Gastrocnemius medialis (tissue), 4 donors: Measurements from ENCODE around the gene ELF3. TPM values are rescaled to one million over a fixed set of nuclear protein-coding genes. Genes with fewer than 3 reads are reported as not detected.

ENCODE experiments used
- ATAC-seq, 2 donors: fragments of 150-250 bp; one replicate each; pipeline ENCODE4 v1.9.1; 2016
- DNase-seq, 2 donors: peaks; one replicate each; pipeline ENCODE4 v3.0.0-alpha.2; 2019
- H3K27ac ChIP-seq, 4 donors: fragments of 200-600 bp; sonication (generic); 1 replicate in 1 of 4; 2 replicates in 3 of 4; pipeline ENCODE4 v1.5.1; 2016 to 2018; ENCODE audit warnings: mild to moderate bottlenecking in 2 of 4, moderate library complexity in 1 of 4
- H3K27me3 ChIP-seq, 3 donors: fragments of 200-600 bp; sonication (generic) in 2 of 3; 1 replicate in 1 of 3; 2 replicates in 2 of 3; pipeline versions ENCODE4 v1.5.1 to v1.6.0; 2016 to 2019; ENCODE audit warnings: mild to moderate bottlenecking in 1 of 3, moderate library complexity in 1 of 3
- H3K36me3 ChIP-seq, 2 donors: fragments of 200-600 bp; sonication (generic) in 1 of 2; one replicate each; pipeline ENCODE4 v1.5.1; 2017 to 2018
- H3K4me1 ChIP-seq, 2 donors: fragments of 200-600 bp; sonication (generic) in 1 of 2; one replicate each; pipeline ENCODE4 v1.5.1; 2016 to 2017; ENCODE audit warnings: mild to moderate bottlenecking in 2 of 2
- H3K4me3 ChIP-seq, 4 donors: fragments of 200-600 bp; sonication (generic) in 3 of 4; 1 replicate in 1 of 4; 2 replicates in 3 of 4; pipeline ENCODE4 v1.5.1; 2016 to 2019; ENCODE audit warnings: mild to moderate bottlenecking in 2 of 4
- H3K9me3 ChIP-seq, 3 donors: fragments of 200-600 bp; sonication (generic) in 2 of 3; 1 replicate in 1 of 3; 2 replicates in 2 of 3; pipeline ENCODE4 v1.5.1; 2016 to 2019
- CTCF ChIP-seq, 5 experiments: fragments of 450-650 bp in 3 of 5; fragments of 200-600 bp in 2 of 5; sonication (generic) in 2 of 5; IDR thresholded peaks in 4 of 5; conservative IDR thresholded peaks in 1 of 5; 1 replicate in 4 of 5; 2 replicates in 1 of 5; pipeline ENCODE4 v1.5.1; 2016 to 2019; ENCODE audit warnings: antibody characterized with exemption in 5 of 5, mild to moderate bottlenecking in 3 of 5, moderate library complexity in 3 of 5
- POLR2A ChIP-seq, 2 donors: fragments of 450-650 bp; IDR thresholded peaks; one replicate each; pipeline ENCODE4 v1.6.1; 2017; ENCODE audit warnings: antibody characterized with exemption in 2 of 2, mild to moderate bottlenecking in 2 of 2, moderate library complexity in 2 of 2
- in situ Hi-C, 4 donors: fragments of 200-750 bp; cut with MboI; loops; one replicate each; pipeline versions ENCODE4 v1.15.0 to v1.8.0; 2017; ENCODE audit warnings: low sequenced_read_pairs in 4 of 4
- intact Hi-C: fragments of 100-400 bp; cut with DNase I; formaldehyde crosslinking; loops from one replicate; pipeline ENCODE4 v1.15.1; 2023; ENCODE audit warnings: low total_unique reads
- total RNA-seq, 4 donors: library from RNA; depleted of rRNA; stranded (reverse); fragments of >200 nt; gene quantifications; one replicate each; pipeline versions ENCODE4 v1.1.0 to v1.2.3, GENCODE V29; 2016

ELF3 gene
- total RNA-seq, 4 donors from 2014 or later, result 0.10 to 3.8 (median 0.73) TPM; not detected in 1

DNA sequence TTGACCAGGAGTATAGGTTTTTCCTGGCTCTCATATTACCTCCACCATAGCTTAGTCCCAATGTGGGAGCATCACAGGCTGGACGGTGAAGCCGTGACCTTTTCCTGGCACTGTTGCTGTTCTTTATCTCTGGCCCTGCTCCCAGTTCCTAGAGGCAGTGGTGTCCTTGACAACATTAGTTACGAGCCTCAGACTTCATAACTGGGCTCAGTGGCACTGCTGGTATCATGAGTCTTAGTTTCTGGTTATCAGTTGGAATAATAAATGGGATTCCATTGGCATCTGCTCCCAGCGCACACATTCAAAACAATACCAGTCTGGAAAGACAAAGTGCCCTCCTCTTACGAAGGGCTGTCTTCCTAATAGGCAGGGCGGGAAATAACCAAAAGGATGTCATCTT, 20.0 kb upstream of the ELF3 start:
- peaks cover 0 to 3% of the 10 kb centered on the region in 2 donors for H3K4me1 ChIP-seq
- no peak overlapping the region for H3K4me3 ChIP-seq
- TF ChIP-seq CTCF (IDR thresholded peaks at IDR 0.05 in 4 of 5, conservative IDR thresholded peaks at IDR 0.05 in 1 of 5) (no peak), POLR2A (IDR thresholded peaks at IDR 0.05) (no peak)
- intact Hi-C loops, result no loop called here
- no peaks in the 10 kb centered on the region for H3K27me3 ChIP-seq
- in situ Hi-C loops, result no loop called here
- peaks cover 0 to 45% of the 10 kb centered on the region in 2 donors for H3K36me3 ChIP-seq
- no peak for ATAC-seq
- no peak overlapping the region for H3K27ac ChIP-seq
- no peaks in the 10 kb centered on the region for H3K9me3 ChIP-seq
- DNase-seq, result no peak

- H3K27ac ChIP-seq, result no peak overlapping the region
- H3K4me3 ChIP-seq, result no peak overlapping the region
- ATAC-seq, result peak in 1 of 2 donors; percentile 70
- no peaks in the 10 kb centered on the region for H3K27me3 ChIP-seq
- no peak for DNase-seq
- intact Hi-C loops (no loop called here), in situ Hi-C loops (no loop called here)
- H3K36me3 ChIP-seq, result peaks cover 0 to 68% of the 10 kb centered on the region in 2 donors
- no peak for TF ChIP-seq POLR2A (IDR thresholded peaks at IDR 0.05)
- TF ChIP-seq CTCF (IDR thresholded peaks at IDR 0.05 in 4 of 5, conservative IDR thresholded peaks at IDR 0.05 in 1 of 5), result peak in 4 of 5 experiments; percentile 26 to 61 (median 52)
- no peaks in the 10 kb centered on the region for H3K4me1 ChIP-seq
- no peaks in the 10 kb centered on the region for H3K9me3 ChIP-seq
These were observed 10.7 kb upstream of the ELF3 start for GRCh38 chr1:201999625-202000238.

GRCh38 chr1:202002507-202002906, 7.9 kb upstream of the ELF3 start:
- intact Hi-C loops (no loop called here), in situ Hi-C loops (no loop called here)
- no peak for DNase-seq
- H3K4me3 ChIP-seq, result no peak overlapping the region
- no peaks in the 10 kb centered on the region for H3K4me1 ChIP-seq
- no peak overlapping the region for H3K27ac ChIP-seq
- H3K36me3 ChIP-seq, result peaks cover 0 to 63% of the 10 kb centered on the region in 2 donors
- no peaks in the 10 kb centered on the region for H3K9me3 ChIP-seq
- no peak for ATAC-seq
- H3K27me3 ChIP-seq, result no peaks in the 10 kb centered on the region
- TF ChIP-seq CTCF (IDR thresholded peaks at IDR 0.05 in 4 of 5, conservative IDR thresholded peaks at IDR 0.05 in 1 of 5), result no peak
- TF ChIP-seq POLR2A (IDR thresholded peaks at IDR 0.05), result no peak

GRCh38 chr1:202004711-202005110, 5.7 kb upstream of the ELF3 start:
- Histone ChIP-seq H3K9me3 (no peaks in the 10 kb centered on the region), H3K36me3 (peaks cover 0 to 59% of the 10 kb centered on the region in 2 donors), H3K4me1 (no peaks in the 10 kb centered on the region), H3K27ac (no peak overlapping the region), H3K27me3 (no peaks in the 10 kb centered on the region), H3K4me3 (no peak overlapping the region)
- in situ Hi-C loops (loop anchor here in 1 of 4 donors (5.0 kb wide), 1 partner anchor 113 kb away; no protein-coding TSS in a partner anchor), intact Hi-C loops (no loop called here)
- DNase-seq, result no peak
- no peak for TF ChIP-seq POLR2A (IDR thresholded peaks at IDR 0.05)
- no peak for TF ChIP-seq CTCF (IDR thresholded peaks at IDR 0.05 in 4 of 5, conservative IDR thresholded peaks at IDR 0.05 in 1 of 5)
- no peak for ATAC-seq
